SU-DHL-6 (cell line): Measurements from ENCODE around the gene EPB41L2.

Experiments
- H2AFZ ChIP-seq: fragments of 200-600 bp; sonication (generic); 2 replicates; pipeline ENCODE4 v1.6.1; 2014; ENCODE audit warnings: low read depth, mild to moderate bottlenecking, moderate library complexity, mixed read lengths, antibody characterized with exemption, low read length; ENCODE audit not compliant: severe bottlenecking
- H3F3A ChIP-seq: fragments of 200-600 bp; shearing (Covaris generic); 2 replicates; pipeline ENCODE4 v1.6.0; 2016; ENCODE audit warnings: antibody characterized with exemption, mild to moderate bottlenecking; ENCODE audit not compliant: insufficient read depth
- H3K27ac ChIP-seq: fragments of 200-600 bp; sonication (generic); 2 replicates; pipeline ENCODE4 v1.5.1; 2016; ENCODE audit warnings: low read depth, mild to moderate bottlenecking, low read length, moderate library complexity, mixed read lengths
- H3K27me3 ChIP-seq: fragments of 200-600 bp; sonication (generic), shearing (Covaris generic); 2 replicates; pipeline ENCODE4 v1.6.0; 2014; ENCODE audit warnings: mild to moderate bottlenecking, low read length
- H3K36me3 ChIP-seq: fragments of 200-600 bp; sonication (generic); 2 replicates; pipeline ENCODE4 v1.6.1; 2014; ENCODE audit warnings: mild to moderate bottlenecking, low read length, mixed read lengths
- H3K4me2 ChIP-seq: fragments of 300-600, 200-600 bp; shearing (Covaris generic), sonication (generic); 2 replicates; pipeline ENCODE4 v1.6.0; 2014; ENCODE audit warnings: low read length, low read depth, mild to moderate bottlenecking; ENCODE audit not compliant: poor library complexity, severe bottlenecking
- H3K4me3 ChIP-seq: fragments of 200-600 bp; sonication (generic); 2 replicates; pipeline ENCODE4 v1.5.1; 2014; ENCODE audit warnings: antibody characterized with exemption, low read length, mild to moderate bottlenecking, mixed read lengths; ENCODE audit not compliant: insufficient read depth, poor library complexity, severe bottlenecking
- H3K79me2 ChIP-seq: fragments of 200-600 bp; sonication (generic); 2 replicates; pipeline ENCODE4 v1.6.1; 2014; ENCODE audit warnings: mild to moderate bottlenecking, low read length, moderate library complexity; ENCODE audit not compliant: insufficient read depth
- H3K9ac ChIP-seq: fragments of 200-600 bp; sonication (generic); 2 replicates; pipeline ENCODE4 v1.7.0; 2014; ENCODE audit warnings: mild to moderate bottlenecking, low read length
- H3K9me2 ChIP-seq: fragments of 200-600 bp; sonication (generic); replicated peaks from 2 replicates; pipeline ENCODE4 v1.6.1; 2014; ENCODE audit warnings: low read length; ENCODE audit not compliant: insufficient read depth
- H3K9me3 ChIP-seq: fragments of 200-600 bp; sonication (generic); 2 replicates; pipeline ENCODE4 v1.6.1; 2014; ENCODE audit warnings: low read length, mixed read lengths; ENCODE audit not compliant: insufficient read depth
- H4K20me1 ChIP-seq: fragments of 200-600 bp; sonication (generic); 2 replicates; pipeline ENCODE4 v1.6.1; 2014; ENCODE audit warnings: low read depth, mild to moderate bottlenecking, antibody characterized with exemption, low read length, moderate library complexity, mixed read lengths
- CTCF ChIP-seq: fragments of 200-600 bp; sonication (generic); IDR thresholded peaks from one replicate; pipeline ENCODE4 v1.5.1; 2017; ENCODE audit warnings: antibody characterized with exemption, mild to moderate bottlenecking, low read length, moderate library complexity; ENCODE audit not compliant: insufficient read depth, poor library complexity, severe bottlenecking
- EZH2phosphoT487 ChIP-seq: fragments of 200-600 bp; sonication (generic), shearing (Covaris generic); conservative IDR thresholded peaks from 2 replicates; pipeline ENCODE4 v1.6.1; 2018; ENCODE audit warnings: mild to moderate bottlenecking, antibody characterized with exemption, low read length, moderate library complexity, mixed read lengths

The EPB41L2 gene

DNA sequence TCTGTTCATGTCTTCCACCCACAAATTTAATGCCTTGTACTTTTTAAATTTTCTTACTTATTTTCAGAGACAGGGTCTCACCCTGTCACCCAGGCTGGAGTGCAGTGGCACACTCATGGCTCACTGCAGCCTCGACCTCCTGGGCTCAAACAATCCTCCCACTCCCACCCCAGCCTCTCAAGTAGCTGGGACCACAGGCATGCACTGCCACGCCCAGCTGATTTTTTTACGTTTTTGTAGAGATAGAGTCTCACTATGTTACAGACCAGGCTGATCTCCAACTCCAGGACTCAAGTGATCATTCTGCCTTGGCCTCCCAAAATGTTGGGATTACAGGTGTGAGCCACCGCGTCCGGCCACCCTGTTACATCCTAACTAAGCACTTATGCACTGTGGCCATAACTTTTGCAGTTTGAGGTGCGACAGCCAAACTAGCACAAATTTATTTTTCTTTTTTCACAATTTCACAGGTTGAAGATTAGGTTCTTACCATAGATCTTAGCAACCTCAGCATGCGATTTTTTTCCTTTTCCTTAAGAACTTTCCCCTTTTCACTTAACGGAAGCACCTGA lies 92.1 kb downstream of the EPB41L2 start:
- H3F3A ChIP-seq: no peaks in the 10 kb centered on the region
- H3K4me2 ChIP-seq: no peak overlapping the region
- H4K20me1 ChIP-seq: no peaks in the 10 kb centered on the region
- H3K79me2 ChIP-seq: no peaks in the 10 kb centered on the region
- no peak for TF ChIP-seq CTCF
- no peak for TF ChIP-seq EZH2phosphoT487
- no peak overlapping the region for H3K4me3 ChIP-seq
- no peaks in the 10 kb centered on the region for H3K27me3 ChIP-seq
- no peak overlapping the region for H3K27ac ChIP-seq
- H3K9me3 ChIP-seq: no peaks in the 10 kb centered on the region
- H3K9ac ChIP-seq: no peak overlapping the region
- H2AFZ ChIP-seq: no peak overlapping the region
- H3K36me3 ChIP-seq: no peaks in the 10 kb centered on the region
- H3K9me2 ChIP-seq: no peaks in the 10 kb centered on the region

GRCh38 chr6:130969791-130970491 lies 93.1 kb downstream of the EPB41L2 start:
- Histone ChIP-seq H3K9me2 (no peaks in the 10 kb centered on the region), H3F3A (no peaks in the 10 kb centered on the region), H3K79me2 (no peaks in the 10 kb centered on the region), H3K9ac (no peak overlapping the region), H4K20me1 (no peaks in the 10 kb centered on the region), H3K27me3 (no peaks in the 10 kb centered on the region), H3K27ac (no peak overlapping the region), H3K4me3 (no peak overlapping the region), H3K9me3 (no peaks in the 10 kb centered on the region), H2AFZ (no peak overlapping the region), H3K36me3 (no peaks in the 10 kb centered on the region), H3K4me2 (no peak overlapping the region)
- TF ChIP-seq CTCF (no peak), EZH2phosphoT487 (no peak)

GRCh38 chr6:130969166-130969565 lies 93.9 kb downstream of the EPB41L2 start:
- TF ChIP-seq EZH2phosphoT487: no peak
- no peaks in the 10 kb centered on the region for H3F3A ChIP-seq
- H4K20me1 ChIP-seq: no peaks in the 10 kb centered on the region

GRCh38 chr6:130968476-130968875 lies 94.6 kb downstream of the EPB41L2 start:
- Histone ChIP-seq H3K27ac (no peak overlapping the region), H3K79me2 (no peaks in the 10 kb centered on the region), H3K9me2 (no peaks in the 10 kb centered on the region)

More at GRCh38 chr6:130969166-130969565, 93.9 kb downstream of the EPB41L2 start:
- Histone ChIP-seq H3K27ac (no peak overlapping the region), H3K9me3 (no peaks in the 10 kb centered on the region), H3K27me3 (no peaks in the 10 kb centered on the region), H3K4me3 (no peak overlapping the region), H3K79me2 (no peaks in the 10 kb centered on the region), H3K36me3 (no peaks in the 10 kb centered on the region), H3K4me2 (no peak overlapping the region), H3K9ac (no peak overlapping the region), H2AFZ (no peak overlapping the region), H3K9me2 (no peaks in the 10 kb centered on the region)

More at GRCh38 chr6:130968476-130968875, 94.6 kb downstream of the EPB41L2 start:
- no peak overlapping the region for H2AFZ ChIP-seq
- H3K4me2 ChIP-seq: no peak overlapping the region
- no peaks in the 10 kb centered on the region for H4K20me1 ChIP-seq
- no peak overlapping the region for H3K9ac ChIP-seq
- H3F3A ChIP-seq: no peaks in the 10 kb centered on the region
- no peak for TF ChIP-seq CTCF
- no peak for TF ChIP-seq EZH2phosphoT487
- no peaks in the 10 kb centered on the region for H3K9me3 ChIP-seq
- no peaks in the 10 kb centered on the region for H3K36me3 ChIP-seq
- no peaks in the 10 kb centered on the region for H3K27me3 ChIP-seq
- H3K4me3 ChIP-seq: no peak overlapping the region
